Measurements from ENCODE around the gene ATP2A3.

GRCh38 chr17:3909257-3909656 is 55.0 kb downstream of the ATP2A3 start:
- TF ChIP-seq POLR2AphosphoS5 (IDR thresholded peaks at IDR 0.05; ENCODE audit: borderline replicate concordance, low read depth, low read length) (no peak), EZH2 (IDR thresholded peaks at IDR 0.05) (no peak)
